Fibroblast of lung (primary cell): ENCODE results near the gene ZMYM4. TPM values are rescaled to one million over a fixed set of nuclear protein-coding genes. Genes with fewer than 3 reads are reported as not detected.

Source experiments
- DNase-seq, 2 donors: peaks; one replicate each; pipeline versions ENCODE4 v3.0.0 to v3.0.0-alpha.2; 2010; ENCODE audit warnings: low read depth in 2 of 2
- H2AFZ ChIP-seq: 2 replicates; pipeline ENCODE4 v1.5.1; 2012; ENCODE audit warnings: low read length, control low read depth, inconsistent platforms
- H3K27ac ChIP-seq: 2 replicates; pipeline ENCODE4 v1.5.1; 2011; ENCODE audit warnings: low read length, control low read depth; ENCODE audit not compliant: insufficient read depth
- H3K27me3 ChIP-seq: 2 replicates; pipeline ENCODE4 v1.5.1; 2011; ENCODE audit warnings: mild to moderate bottlenecking, low read length; ENCODE audit not compliant: control insufficient read depth, insufficient read depth
- H3K36me3 ChIP-seq: 2 replicates; pipeline ENCODE4 v1.5.1; 2011; ENCODE audit warnings: low read length; ENCODE audit not compliant: control insufficient read depth, insufficient read depth
- H3K4me1 ChIP-seq: 2 replicates; pipeline ENCODE4 v1.5.1; 2011; ENCODE audit warnings: low read length; ENCODE audit not compliant: control insufficient read depth, insufficient read depth; ENCODE audit errors: extremely low read depth
- H3K4me2 ChIP-seq: 2 replicates; pipeline ENCODE4 v1.5.1; 2011; ENCODE audit warnings: low read length, control low read depth; ENCODE audit not compliant: insufficient read depth; ENCODE audit errors: extremely low read depth
- H3K4me3 ChIP-seq, 4 experiments: fragments of 200-600 bp in 1 of 4; sonication (generic) in 1 of 4; replicated peaks in 1 of 4; 2 replicates each; pipeline ENCODE4 v1.5.1; 2011 to 2016; ENCODE audit warnings: low read length in 4 of 4, low read depth in 3 of 4, mild to moderate bottlenecking in 3 of 4, control low read depth in 2 of 4, inconsistent platforms in 1 of 4, mixed read lengths in 1 of 4; ENCODE audit not compliant: insufficient read depth in 1 of 4; ENCODE audit errors: control extremely low read depth in 1 of 4
- H3K79me2 ChIP-seq: 2 replicates; pipeline ENCODE4 v1.5.1; 2012; ENCODE audit warnings: mild to moderate bottlenecking, low read length, inconsistent platforms; ENCODE audit not compliant: control insufficient read depth, insufficient read depth
- H3K9ac ChIP-seq: 2 replicates; pipeline ENCODE4 v1.5.1; 2011; ENCODE audit warnings: mild to moderate bottlenecking, low read length, control low read depth; ENCODE audit not compliant: insufficient read depth
- H3K9me3 ChIP-seq: 2 replicates; pipeline ENCODE4 v1.5.1; 2012; ENCODE audit warnings: low read depth, low read length; ENCODE audit not compliant: control insufficient read depth, insufficient read depth
- H4K20me1 ChIP-seq: 2 replicates; pipeline ENCODE4 v1.5.1; 2011; ENCODE audit warnings: low read length; ENCODE audit not compliant: control insufficient read depth, insufficient read depth; ENCODE audit errors: extremely low read depth
- CTCF ChIP-seq, 2 donors: IDR thresholded peaks in 1 of 2; conservative IDR thresholded peaks in 1 of 2; 1 replicate in 1 of 2; 2 replicates in 1 of 2; pipeline ENCODE4 v1.5.1; 2011 to 2012; ENCODE audit warnings: low read length in 2 of 2, control low read depth in 1 of 2, inconsistent platforms in 1 of 2, low read depth in 1 of 2, mild to moderate bottlenecking in 1 of 2
- EZH2 ChIP-seq: IDR thresholded peaks from 2 replicates; pipeline ENCODE4 v1.5.1; 2012; ENCODE audit warnings: low read length, control low read depth, mild to moderate bottlenecking; ENCODE audit errors: missing control alignments
- polyA plus RNA-seq, 2 donors: library from polyadenylated mRNA; depleted of rRNA in 1 of 2; stranded (reverse) in 1 of 2; unstranded in 1 of 2; fragments of >200 nt; gene quantifications; 2 replicates each; pipeline ENCODE4 v1.2.1, GENCODE V29; 2011 to 2012; ENCODE audit warnings: missing spikeins in 1 of 2
- total RNA-seq: library from RNA; depleted of rRNA; stranded (reverse); fragments of >200 nt; gene quantifications from 2 replicates; pipeline ENCODE4 v1.2.1, GENCODE V29; 2014

Gene ZMYM4
- total and polyA plus RNA-seq, 2 donors (not counting 1 experiment from before 2014, with no cell fraction given): 40.5 to 54.1 TPM

GRCh38 chr1:35364741-35365140, 96.2 kb downstream of the ZMYM4 start:
- no peak for TF ChIP-seq CTCF (conservative IDR thresholded peaks at IDR 0.05 in 1 of 2, IDR thresholded peaks at IDR 0.05 in 1 of 2; ENCODE audit: low read depth in 1 of 2, low read length in 2 of 2)
- TF ChIP-seq EZH2: no peak
- Histone ChIP-seq H3K4me2 (no peak overlapping the region), H4K20me1 (no peaks in the 10 kb centered on the region), H2AFZ (no peak overlapping the region), H3K79me2 (no peaks in the 10 kb centered on the region), H3K4me3 (no peak overlapping the region), H3K27me3 (no peaks in the 10 kb centered on the region), H3K9me3 (no peaks in the 10 kb centered on the region), H3K36me3 (no peaks in the 10 kb centered on the region), H3K4me1 (no peaks in the 10 kb centered on the region), H3K9ac (no peak overlapping the region), H3K27ac (no peak overlapping the region)
- no peak for DNase-seq

- Histone ChIP-seq H3K9me3 (no peaks in the 10 kb centered on the region), H3K4me1 (peaks cover 4% of the 10 kb centered on the region), H3K36me3 (no peaks in the 10 kb centered on the region), H2AFZ (no peak overlapping the region), H3K27me3 (no peaks in the 10 kb centered on the region), H4K20me1 (no peaks in the 10 kb centered on the region), H3K27ac (no peak overlapping the region), H3K79me2 (no peaks in the 10 kb centered on the region), H3K9ac (no peak overlapping the region), H3K4me2 (no peak overlapping the region), H3K4me3 (no peak overlapping the region)
- DNase-seq: no peak
- TF ChIP-seq EZH2 (no peak), CTCF (conservative IDR thresholded peaks at IDR 0.05 in 1 of 2, IDR thresholded peaks at IDR 0.05 in 1 of 2; ENCODE audit: low read depth in 1 of 2, low read length in 2 of 2) (no peak)
These were observed 99.4 kb downstream of the ZMYM4 start for GRCh38 chr1:35367914-35368313.

- Histone ChIP-seq H3K27me3 (no peaks in the 10 kb centered on the region), H3K9me3 (no peaks in the 10 kb centered on the region), H3K4me3 (no peak overlapping the region), H3K9ac (no peak overlapping the region), H3K4me1 (peaks cover 4% of the 10 kb centered on the region), H2AFZ (peak overlapping the region; percentile 33), H4K20me1 (no peaks in the 10 kb centered on the region), H3K4me2 (peak overlapping the region; percentile 29), H3K27ac (peak overlapping the region; percentile 58), H3K79me2 (no peaks in the 10 kb centered on the region), H3K36me3 (no peaks in the 10 kb centered on the region)
- TF ChIP-seq CTCF (conservative IDR thresholded peaks at IDR 0.05 in 1 of 2, IDR thresholded peaks at IDR 0.05 in 1 of 2; ENCODE audit: low read depth in 1 of 2, low read length in 2 of 2): no peak
- TF ChIP-seq EZH2: no peak
- peak; percentile 85 to 86 for DNase-seq
These were observed 101.6 kb downstream of the ZMYM4 start for GRCh38 chr1:35369922-35370671.
